ENCODE measurements around the gene MPEG1. TPM values are rescaled to one million over a fixed set of nuclear protein-coding genes. Genes with fewer than 3 reads are reported as not detected.

The MPEG1 gene
- total RNA-seq, 1 donor from 2014 or later, result 0.05 TPM

GRCh38 chr11:59191890-59192289, 20.8 kb downstream of the MPEG1 start:
- intact Hi-C loops (cut with micrococcal nuclease), result no loop called here

- intact Hi-C loops (cut with micrococcal nuclease), result no loop called here
Measured at GRCh38 chr11:59191095-59191494, 21.6 kb downstream of the MPEG1 start.

- intact Hi-C loops (cut with micrococcal nuclease), result no loop called here
Measured at GRCh38 chr11:59189986-59190385, 22.7 kb downstream of the MPEG1 start.

- intact Hi-C loops (cut with micrococcal nuclease), result no loop called here
Measured at GRCh38 chr11:59188954-59189353, 23.8 kb downstream of the MPEG1 start.

- intact Hi-C loops (cut with micrococcal nuclease), result no loop called here
Measured at GRCh38 chr11:59187587-59187986, 25.1 kb downstream of the MPEG1 start.

- intact Hi-C loops (cut with micrococcal nuclease), result no loop called here
Measured at GRCh38 chr11:59187035-59187434, 25.7 kb downstream of the MPEG1 start.

- intact Hi-C loops (cut with micrococcal nuclease), result loop anchor here (1.0 kb wide), 1 partner anchor 15 kb away; no protein-coding TSS in a partner anchor
Measured at GRCh38 chr11:59186130-59186594, 26.6 kb downstream of the MPEG1 start.

- intact Hi-C loops (cut with micrococcal nuclease), result no loop called here
Measured at GRCh38 chr11:59185386-59185945, 27.3 kb downstream of the MPEG1 start.

- intact Hi-C loops (cut with micrococcal nuclease), result no loop called here
Measured at GRCh38 chr11:59184691-59185339, 27.9 kb downstream of the MPEG1 start.

GRCh38 chr11:59183771-59184170, 29.0 kb downstream of the MPEG1 start:
- intact Hi-C loops (cut with micrococcal nuclease), result no loop called here

GRCh38 chr11:59182457-59183151, 30.1 kb downstream of the MPEG1 start:
- intact Hi-C loops (cut with micrococcal nuclease), result no loop called here

GRCh38 chr11:59181746-59182456, 30.8 kb downstream of the MPEG1 start:
- intact Hi-C loops (cut with micrococcal nuclease), result no loop called here

- intact Hi-C loops (cut with micrococcal nuclease), result no loop called here
Measured at GRCh38 chr11:59180907-59181306, 31.8 kb downstream of the MPEG1 start.

- intact Hi-C loops (cut with micrococcal nuclease), result no loop called here
Measured at GRCh38 chr11:59180168-59180776, 32.5 kb downstream of the MPEG1 start.

GRCh38 chr11:59179121-59179520, 33.6 kb downstream of the MPEG1 start:
- intact Hi-C loops (cut with micrococcal nuclease), result loop anchor here (10.0 kb wide), 2 partner anchors 376 to 486 kb away; partner anchors contain the start of gene PATL1

- intact Hi-C loops (cut with micrococcal nuclease), result loop anchor here (10.0 kb wide), 2 partner anchors 376 to 486 kb away; partner anchors contain the start of gene PATL1
Measured at GRCh38 chr11:59178402-59178801, 34.3 kb downstream of the MPEG1 start.

GRCh38 chr11:59176330-59176729, 36.4 kb downstream of the MPEG1 start:
- intact Hi-C loops (cut with micrococcal nuclease), result loop anchor here (10.0 kb wide), 2 partner anchors 378 to 488 kb away; partner anchors contain the start of gene PATL1

GRCh38 chr11:59175091-59175501, 37.6 kb downstream of the MPEG1 start:
- intact Hi-C loops (cut with micrococcal nuclease), result loop anchor here (10.0 kb wide), 2 partner anchors 380 to 490 kb away; partner anchors contain the start of gene PATL1

- intact Hi-C loops (cut with micrococcal nuclease), result loop anchor here (10.0 kb wide), 2 partner anchors 380 to 490 kb away; partner anchors contain the start of gene PATL1
Measured at GRCh38 chr11:59174664-59175033, 38.1 kb downstream of the MPEG1 start.

- intact Hi-C loops (cut with micrococcal nuclease), result loop anchor here (10.0 kb wide), 2 partner anchors 381 to 491 kb away; partner anchors contain the start of gene PATL1
Measured at GRCh38 chr11:59173964-59174663, 38.6 kb downstream of the MPEG1 start.

Measured in T-helper 2 cell treated with Interferon-gamma antibody and Interleukin-4, amounts not matched to agents 100 ng/mL and 5 ng/mL, for 36 hours (primary cell).